ENCODE results near the gene SLC22A3. TPM values are rescaled to one million over a fixed set of nuclear protein-coding genes. Genes with fewer than 3 reads are reported as not detected.

The SLC22A3 gene
- total RNA-seq, 3 donors from 2014 or later, result 1.4 to 7.3 (median 1.6) TPM

- ATAC-seq (no peak), DNase-seq (no peak)
- H3K36me3 ChIP-seq (ENCODE audit: low read depth), result no peaks in the 10 kb centered on the region
- no peaks in the 10 kb centered on the region for H3K4me1 ChIP-seq (ENCODE audit: low read depth)
- H3K9me3 ChIP-seq, result no peaks in the 10 kb centered on the region
- intact Hi-C loops (cut with DNase I, micrococcal nuclease), result no loop called here
- no peak overlapping the region for H3K4me3 ChIP-seq
- TF ChIP-seq CTCF (IDR thresholded peaks at IDR 0.05), result no peak
Measured at GRCh38 chr6:160419488-160419887, 71.3 kb downstream of the SLC22A3 start.

- no peak for DNase-seq
- intact Hi-C loops (cut with DNase I, micrococcal nuclease), result no loop called here
Measured at GRCh38 chr6:160420253-160420968, 72.2 kb downstream of the SLC22A3 start.

GRCh38 chr6:160420969-160421556, 72.9 kb downstream of the SLC22A3 start:
- no peaks in the 10 kb centered on the region for H3K4me1 ChIP-seq (ENCODE audit: low read depth)
- intact Hi-C loops (cut with DNase I, micrococcal nuclease), result no loop called here
- ATAC-seq (no peak), DNase-seq (no peak)
- no peak overlapping the region for H3K4me3 ChIP-seq
- no peaks in the 10 kb centered on the region for H3K9me3 ChIP-seq
- TF ChIP-seq CTCF (IDR thresholded peaks at IDR 0.05), result no peak
- no peaks in the 10 kb centered on the region for H3K36me3 ChIP-seq (ENCODE audit: low read depth)

More at GRCh38 chr6:160420253-160420968, 72.2 kb downstream of the SLC22A3 start:
- H3K36me3 ChIP-seq (ENCODE audit: low read depth), result no peaks in the 10 kb centered on the region
- H3K4me3 ChIP-seq, result no peak overlapping the region
- no peaks in the 10 kb centered on the region for H3K4me1 ChIP-seq (ENCODE audit: low read depth)
- H3K9me3 ChIP-seq, result no peaks in the 10 kb centered on the region
- TF ChIP-seq CTCF (IDR thresholded peaks at IDR 0.05), result no peak
- no peak for ATAC-seq

- Histone ChIP-seq H3K4me3 (no peak overlapping the region), H3K36me3 (ENCODE audit: low read depth) (no peaks in the 10 kb centered on the region), H3K4me1 (ENCODE audit: low read depth) (no peaks in the 10 kb centered on the region), H3K9me3 (no peaks in the 10 kb centered on the region)
- no peak for DNase-seq
- TF ChIP-seq CTCF (IDR thresholded peaks at IDR 0.05), result no peak
- intact Hi-C loops (cut with DNase I, micrococcal nuclease), result no loop called here
- no peak for ATAC-seq
Measured at GRCh38 chr6:160421854-160422253, 73.7 kb downstream of the SLC22A3 start.

DNA sequence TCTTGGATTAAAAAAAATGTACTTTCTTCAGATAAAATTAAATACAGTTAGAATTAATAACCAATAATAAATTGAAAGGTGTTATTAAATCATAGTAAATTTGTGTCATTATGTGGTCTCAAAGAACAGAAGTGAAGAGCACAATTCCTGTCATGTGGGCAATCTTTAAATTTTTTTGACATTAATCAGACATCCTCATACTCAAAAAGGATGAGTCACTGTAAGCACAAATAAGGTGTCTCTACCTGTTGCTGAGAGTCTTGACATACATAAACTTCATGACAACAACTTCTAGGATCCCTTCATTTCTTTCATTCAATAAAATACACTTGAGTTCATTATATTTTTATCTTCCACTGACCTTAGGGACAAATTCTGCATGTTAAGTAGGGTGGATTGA, 76.1 kb downstream of the SLC22A3 start:
- H3K4me1 ChIP-seq (ENCODE audit: low read depth), result no peaks in the 10 kb centered on the region
- no peak for TF ChIP-seq CTCF (IDR thresholded peaks at IDR 0.05)
- intact Hi-C loops (cut with DNase I, micrococcal nuclease), result no loop called here
- H3K36me3 ChIP-seq (ENCODE audit: low read depth), result no peaks in the 10 kb centered on the region
- ATAC-seq, result no peak
- no peak for DNase-seq
- no peak overlapping the region for H3K4me3 ChIP-seq
- H3K9me3 ChIP-seq, result no peaks in the 10 kb centered on the region
